ENCODE results near the gene GSK3A.

GSK3A gene

GRCh38 chr19:42220751-42221097, 21.7 kb downstream of the GSK3A start:
- DNase-seq, result no peak

- peak; percentile 81 to 92 for DNase-seq
Measured at GRCh38 chr19:42219812-42220750, 22.3 kb downstream of the GSK3A start, which contains the start of gene ZNF526. ZNF526 (plus strand) TSS chr19:42220312; CDS start chr19:42224404, 4,092 bp downstream.

DNA sequence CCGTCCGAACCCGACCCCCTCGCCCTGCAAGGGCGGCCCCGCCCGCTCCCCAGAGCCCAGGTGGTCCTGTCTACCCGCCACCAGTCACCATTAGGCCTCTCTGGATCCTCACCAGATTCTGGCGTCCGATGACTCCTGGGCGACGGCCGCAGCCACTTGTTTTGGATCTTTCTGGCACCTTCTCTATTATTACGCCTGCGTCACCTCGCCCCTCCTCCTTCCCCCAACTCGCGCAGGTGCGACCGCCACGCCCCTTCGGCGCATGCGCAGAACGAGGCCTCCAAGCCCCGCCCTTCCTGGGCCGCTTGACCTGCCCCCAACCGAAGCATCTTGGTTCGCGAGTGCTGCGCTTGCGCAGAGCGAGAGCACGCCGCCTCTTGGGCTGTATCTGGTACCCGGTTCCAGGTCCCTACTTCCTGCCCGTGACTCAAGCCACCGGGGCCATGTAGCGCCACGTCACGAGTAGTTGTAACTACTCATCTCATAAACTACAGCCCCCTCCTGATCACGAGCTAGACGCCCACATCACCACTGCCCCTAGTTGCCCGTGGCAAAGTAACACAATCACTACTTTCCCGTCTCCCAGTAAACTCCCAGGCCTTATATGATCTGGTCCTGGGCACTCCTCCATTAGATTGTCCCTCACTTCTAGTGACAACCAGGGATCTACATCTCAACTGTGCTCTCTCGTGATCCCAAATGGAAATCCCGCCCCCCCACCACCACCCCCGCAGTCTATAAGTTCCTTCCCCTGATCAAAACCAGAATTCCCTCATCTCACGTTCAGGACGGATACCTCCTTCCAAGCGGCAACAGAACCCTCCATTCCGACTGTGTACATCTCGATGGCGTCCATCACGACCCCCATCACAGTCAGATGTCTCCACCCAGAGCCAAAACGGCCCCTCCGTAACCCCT, 24.6 kb downstream of the GSK3A start, which contains the start of gene DEDD2:
Gene DEDD2 (minus strand): TSS at position 158 of the 918 bp plus-strand sequence. CDS start 670 bp downstream, outside the sequence.
- DNase-seq, result peak; percentile 72 to 90

GRCh38 chr19:42216653-42217519, 25.5 kb downstream of the GSK3A start:
- DNase-seq, result peak in 1 of 2 experiments; percentile 32

DNA sequence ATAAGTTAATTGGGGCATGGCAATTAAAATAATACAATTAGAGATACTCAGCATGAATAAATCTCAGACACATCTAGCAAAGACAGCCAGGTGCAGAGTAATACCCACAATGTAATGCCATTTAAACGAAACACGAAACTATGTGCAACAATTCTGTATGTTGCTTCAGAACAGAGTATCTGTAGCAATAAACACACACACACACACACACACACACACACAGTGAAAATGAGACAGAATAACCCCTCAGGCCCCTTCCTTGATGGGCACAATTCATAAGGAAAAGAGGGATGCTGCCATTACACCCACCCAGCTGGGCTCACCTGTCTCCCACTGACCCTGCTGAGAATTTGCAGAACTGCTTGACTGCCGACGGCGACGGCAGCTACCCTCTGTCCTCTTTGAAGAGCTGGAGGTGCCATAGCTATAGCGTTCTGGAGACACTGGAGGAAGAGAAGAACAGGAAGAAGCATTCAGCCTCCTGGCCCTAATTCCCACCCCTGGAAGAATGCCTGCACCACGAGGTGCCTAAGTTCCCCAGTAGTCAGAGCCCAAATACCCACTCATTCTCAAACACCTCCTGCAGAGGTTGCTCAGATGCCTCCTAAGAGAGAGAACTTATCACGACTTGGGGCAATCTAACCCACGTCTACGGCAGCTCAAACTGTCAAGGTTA, 27.5 kb downstream of the GSK3A start:
- DNase-seq, result no peak

- no peak for DNase-seq
Measured at GRCh38 chr19:42212886-42213285, 29.5 kb downstream of the GSK3A start.

- DNase-seq, result no peak
Measured at GRCh38 chr19:42208612-42209011, 33.8 kb downstream of the GSK3A start.

GRCh38 chr19:42207767-42208271, 34.6 kb downstream of the GSK3A start:
- peak in 1 of 2 experiments; percentile 46 for DNase-seq

DNA sequence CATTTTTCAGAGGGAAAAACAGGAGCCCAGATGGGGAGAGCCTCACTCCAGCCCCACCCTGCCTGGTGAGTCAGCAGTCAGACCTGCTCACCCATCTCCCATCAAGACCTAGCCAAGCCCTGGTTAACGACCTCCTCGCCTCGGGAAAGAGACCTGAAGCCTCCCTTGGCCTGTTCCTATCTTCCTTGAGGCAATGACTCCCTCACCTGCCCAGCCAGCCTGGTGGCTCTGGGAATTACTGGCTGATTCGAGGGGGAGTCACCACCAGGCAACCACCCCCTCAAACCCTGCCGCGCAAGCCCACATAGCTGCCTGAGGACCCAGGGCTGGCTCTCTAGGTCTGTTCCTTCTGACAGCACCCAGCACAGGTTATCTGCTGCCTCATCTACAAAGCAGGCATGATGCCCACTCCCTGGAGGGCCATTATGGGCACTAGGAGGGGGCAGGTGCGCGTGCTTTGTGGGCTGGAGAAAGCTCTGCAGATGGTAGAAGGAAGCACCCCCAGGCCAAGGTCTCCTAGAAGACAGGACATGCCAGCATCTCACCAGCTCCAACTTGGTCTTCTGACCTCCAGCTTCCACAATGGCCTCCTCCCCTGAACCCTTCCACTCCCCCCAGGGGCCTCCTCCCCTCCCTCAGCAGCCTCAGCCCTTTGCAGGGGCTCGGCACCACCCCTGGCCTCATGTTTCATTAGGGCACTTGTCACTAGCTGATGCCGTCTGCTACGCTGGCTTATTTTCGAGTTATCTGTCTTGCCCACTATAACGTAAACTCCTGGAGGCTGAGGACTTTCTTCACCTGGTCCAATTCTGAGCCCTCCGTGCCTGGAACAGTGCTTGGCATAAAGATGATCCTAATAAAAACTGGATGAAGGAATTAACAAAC, 35.3 kb downstream of the GSK3A start:
- no peak for DNase-seq

DNA sequence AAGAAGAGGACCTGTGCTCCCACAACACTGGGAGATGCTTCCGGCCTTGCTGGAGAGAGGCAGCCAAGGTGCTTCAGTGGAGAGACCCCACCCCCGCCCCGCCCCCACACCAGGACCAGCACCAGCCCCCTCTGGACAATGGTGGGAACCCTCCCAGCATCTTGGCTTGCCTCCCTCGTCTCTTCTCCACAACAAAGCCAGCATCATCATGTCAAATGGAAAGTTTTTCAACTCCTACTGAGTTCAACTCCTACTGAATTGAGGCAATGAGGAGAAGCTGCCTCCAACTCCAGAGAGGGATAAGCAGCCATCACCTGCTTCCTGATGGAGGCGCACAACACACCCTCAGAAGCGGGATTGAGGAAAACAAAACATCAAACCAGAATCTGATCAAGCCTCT, 37.7 kb downstream of the GSK3A start:
- no peak for DNase-seq

DNA sequence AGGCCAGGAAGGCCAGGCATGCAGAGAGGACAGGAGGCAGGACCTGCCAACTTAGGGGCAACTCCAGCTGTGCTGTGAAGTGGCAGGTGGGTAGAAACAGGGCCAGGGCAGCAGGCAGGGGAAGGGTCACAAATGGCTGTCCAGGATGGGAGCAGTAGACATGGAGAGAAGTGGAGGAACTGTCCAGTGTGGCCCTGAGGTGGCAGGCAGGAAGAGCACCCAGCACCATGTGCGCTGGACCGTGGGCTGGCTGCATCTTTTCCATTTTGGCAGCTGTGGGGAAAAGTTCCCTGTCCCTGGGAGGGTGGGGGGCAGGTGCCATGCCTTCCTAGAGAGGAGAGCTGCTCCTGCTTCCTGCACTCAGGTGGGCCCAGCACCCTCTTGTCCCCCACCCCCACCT, 38.7 kb downstream of the GSK3A start:
- DNase-seq, result no peak

DNA sequence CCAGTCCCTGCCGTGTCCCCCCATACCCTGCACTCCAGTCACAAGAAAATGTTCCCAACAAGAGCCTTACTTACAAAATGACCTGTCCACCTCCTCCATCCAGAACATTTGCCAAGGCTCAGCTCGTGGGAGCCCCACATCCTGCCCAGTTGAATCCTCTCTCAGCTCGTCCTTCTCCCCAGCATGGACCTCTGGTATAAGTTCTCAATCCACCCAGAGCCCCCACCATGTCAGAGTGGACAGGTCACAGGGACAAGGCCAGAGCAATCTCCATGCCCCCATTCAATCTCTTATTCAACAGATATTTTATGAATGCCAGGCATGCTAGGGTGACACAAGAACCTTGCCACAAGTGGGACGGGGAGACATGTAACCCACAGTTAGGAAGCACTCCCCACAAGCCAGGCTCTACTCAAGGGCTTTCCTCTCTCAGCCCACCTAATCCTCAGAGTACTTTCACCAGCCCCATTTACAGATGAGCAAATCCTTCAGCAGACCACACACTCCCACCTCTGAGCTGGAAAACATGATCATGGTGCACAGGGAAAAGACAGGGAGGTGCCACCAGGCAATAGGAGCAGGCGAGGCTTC, 40.0 kb downstream of the GSK3A start:
- DNase-seq, result no peak

DNA sequence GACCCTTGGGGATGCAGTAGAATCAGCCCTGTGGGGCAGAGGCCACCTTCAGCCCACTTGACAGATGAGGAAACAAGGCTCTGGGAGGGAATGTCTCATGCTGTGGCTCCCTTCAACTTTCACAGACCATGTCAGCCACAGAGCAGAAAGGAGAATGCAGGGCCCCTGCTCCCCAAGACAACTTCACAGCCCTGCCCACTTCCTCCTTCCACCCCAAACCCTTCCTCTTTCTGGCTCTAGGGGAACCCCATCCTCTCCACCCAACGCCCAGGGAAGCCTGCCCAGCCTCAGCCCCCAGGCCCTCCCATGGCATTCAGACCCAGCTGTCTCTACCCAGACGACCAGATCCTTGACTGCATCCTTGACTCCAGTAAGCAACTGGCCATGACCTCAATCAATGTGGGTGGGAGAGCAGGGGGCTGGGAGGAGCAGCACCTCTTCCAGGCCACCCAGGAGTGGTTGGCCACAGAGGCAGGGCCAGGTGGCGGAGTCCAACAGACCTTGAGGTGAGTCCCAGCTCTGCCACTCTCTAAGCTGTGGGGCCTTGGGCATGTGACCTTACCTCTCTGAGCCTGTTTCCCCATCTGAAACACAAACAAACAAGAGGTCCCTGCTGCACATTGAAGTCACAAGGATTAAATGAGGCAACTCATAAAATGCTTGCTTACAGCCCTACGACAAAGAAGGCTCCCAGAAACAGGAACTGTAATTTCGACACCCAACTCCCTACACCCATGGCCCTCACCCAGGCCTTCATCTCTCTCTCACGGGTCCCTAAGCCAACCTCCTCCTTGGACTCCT, 40.7 kb downstream of the GSK3A start:
- DNase-seq, result no peak

DNA sequence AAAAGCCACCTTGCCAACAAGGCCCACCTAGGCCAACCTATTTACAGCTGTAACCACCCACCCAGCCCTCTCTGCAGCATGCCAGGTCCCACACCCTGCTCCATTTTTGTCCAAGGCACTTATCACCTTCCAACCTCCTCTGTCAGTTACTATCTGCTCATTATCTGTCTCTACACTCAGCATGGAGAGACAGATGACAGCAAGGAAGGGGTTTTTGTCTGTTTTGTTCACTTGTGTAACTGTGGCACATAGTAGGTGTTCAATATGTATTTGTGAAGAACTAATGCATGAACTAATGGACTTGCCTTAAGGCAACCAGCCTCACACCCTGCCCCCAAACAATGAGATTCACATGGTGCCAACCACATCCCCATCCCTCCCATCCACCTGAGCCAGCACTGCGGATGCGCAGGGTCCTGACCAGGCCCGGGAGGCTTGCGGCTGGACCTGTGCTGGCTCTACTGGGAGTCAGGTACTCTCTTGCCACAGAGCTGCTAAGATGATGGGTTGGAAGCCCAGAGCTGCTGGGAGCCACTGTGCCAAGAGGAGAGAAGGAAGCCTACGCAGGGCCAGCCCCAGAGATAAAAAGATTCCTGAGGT, 42.2 kb downstream of the GSK3A start:
- no peak for DNase-seq

DNA sequence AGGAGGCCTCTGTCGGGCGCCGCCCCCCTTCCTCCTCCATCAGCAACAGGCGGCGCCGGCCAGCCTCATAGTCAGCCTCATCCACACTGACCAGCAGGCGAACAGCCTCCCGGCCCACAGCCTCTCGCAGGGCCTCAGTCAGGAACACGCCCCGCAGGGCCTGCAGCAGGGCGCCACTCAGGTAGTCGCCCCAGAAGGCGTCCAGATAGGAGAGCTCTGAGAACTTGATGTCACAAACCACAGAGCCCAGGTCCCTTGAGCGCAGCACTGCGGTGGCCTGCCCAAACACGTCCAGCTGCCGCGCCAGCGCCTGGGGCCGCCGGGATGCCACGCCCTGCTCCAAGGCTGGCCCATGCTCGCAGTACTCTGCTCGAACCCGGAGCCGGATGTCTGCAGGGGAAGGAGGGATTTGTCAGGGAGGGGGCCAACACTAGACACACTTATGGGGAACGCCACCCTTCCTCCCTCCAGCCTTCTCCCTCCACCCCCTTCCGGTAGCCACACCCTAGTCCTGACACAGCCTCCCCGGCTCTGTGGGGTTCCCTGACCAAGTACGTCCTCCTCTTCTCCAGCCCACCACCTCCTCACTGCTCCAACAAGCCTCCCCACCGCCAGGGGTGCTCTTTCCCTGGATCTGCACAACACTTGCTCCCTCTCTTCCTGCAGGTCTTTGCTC, 42.8 kb downstream of the GSK3A start:
- no peak for DNase-seq

GRCh38 chr19:42198676-42199439, 43.5 kb downstream of the GSK3A start:
- DNase-seq, result no peak

DNA sequence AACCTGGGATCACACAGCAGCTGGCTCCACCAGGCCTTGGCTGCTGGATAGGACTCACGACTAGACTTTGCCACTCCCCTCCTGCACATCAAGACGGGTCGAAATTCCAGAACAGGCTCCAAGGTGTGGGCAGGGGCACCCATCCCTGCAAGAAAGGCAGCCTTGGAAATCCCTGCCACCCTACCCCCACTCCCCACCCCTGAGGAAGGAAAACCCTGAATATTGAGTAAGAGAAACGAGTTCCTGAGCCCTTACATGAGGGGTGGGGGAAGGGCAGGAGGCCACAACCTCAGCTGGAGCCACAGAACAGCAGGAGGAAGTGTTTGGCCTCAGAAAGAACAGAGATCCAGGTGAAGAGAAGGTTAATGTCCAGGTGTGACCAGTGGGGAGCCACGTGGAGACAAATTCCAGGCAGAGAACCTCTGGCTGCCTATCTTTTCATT, 45.0 kb downstream of the GSK3A start:
- no peak for DNase-seq
